Stimulated activated CD8-positive, alpha-beta memory T cell treated with anti-CD3 and anti-CD28 coated beads, Interleukin-15, amount 100 ng/mL, for 1 hour (primary cell): ENCODE data around the gene SPON2.

ENCODE experiments used
- DNase-seq: peaks from one replicate; pipeline ENCODE4 v3.0.0-alpha.2; 2020; ENCODE audit warnings: low read depth

SPON2 gene

DNA sequence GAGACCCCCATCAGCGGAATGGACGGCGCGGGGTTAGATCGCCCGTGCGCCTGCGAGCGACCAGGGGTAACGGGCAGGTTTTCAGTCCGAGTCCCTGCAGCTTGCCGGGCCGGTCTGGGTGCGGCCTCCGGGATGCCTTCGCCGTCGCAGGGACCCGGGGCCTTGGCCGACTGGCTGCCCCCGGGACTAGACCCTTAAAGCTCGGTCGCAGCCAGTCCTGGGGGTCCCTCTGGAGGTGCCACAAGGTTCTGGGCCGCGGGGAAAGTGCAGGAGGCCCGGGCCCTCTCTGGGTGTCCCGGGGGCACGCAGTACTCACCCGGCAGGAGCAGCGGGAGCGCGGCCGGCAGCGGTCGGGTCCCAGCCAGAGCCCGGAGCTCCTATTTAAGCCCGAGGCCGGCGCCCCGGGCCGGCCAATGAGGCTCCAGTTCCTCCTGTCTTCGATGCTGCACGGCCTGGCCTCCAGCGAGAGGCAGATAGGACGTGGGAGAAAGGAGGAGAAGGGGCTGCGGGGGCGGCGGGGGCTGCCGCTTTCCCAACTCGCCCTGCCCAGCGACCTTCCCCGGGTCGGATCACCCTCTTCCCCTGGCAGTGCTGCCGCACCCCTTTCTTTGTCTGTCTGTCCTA, at the start of gene SPON2:
TSS of gene SPON2 (minus strand) at position 356 of the 624 bp plus-strand sequence.
- no peak for DNase-seq

DNA sequence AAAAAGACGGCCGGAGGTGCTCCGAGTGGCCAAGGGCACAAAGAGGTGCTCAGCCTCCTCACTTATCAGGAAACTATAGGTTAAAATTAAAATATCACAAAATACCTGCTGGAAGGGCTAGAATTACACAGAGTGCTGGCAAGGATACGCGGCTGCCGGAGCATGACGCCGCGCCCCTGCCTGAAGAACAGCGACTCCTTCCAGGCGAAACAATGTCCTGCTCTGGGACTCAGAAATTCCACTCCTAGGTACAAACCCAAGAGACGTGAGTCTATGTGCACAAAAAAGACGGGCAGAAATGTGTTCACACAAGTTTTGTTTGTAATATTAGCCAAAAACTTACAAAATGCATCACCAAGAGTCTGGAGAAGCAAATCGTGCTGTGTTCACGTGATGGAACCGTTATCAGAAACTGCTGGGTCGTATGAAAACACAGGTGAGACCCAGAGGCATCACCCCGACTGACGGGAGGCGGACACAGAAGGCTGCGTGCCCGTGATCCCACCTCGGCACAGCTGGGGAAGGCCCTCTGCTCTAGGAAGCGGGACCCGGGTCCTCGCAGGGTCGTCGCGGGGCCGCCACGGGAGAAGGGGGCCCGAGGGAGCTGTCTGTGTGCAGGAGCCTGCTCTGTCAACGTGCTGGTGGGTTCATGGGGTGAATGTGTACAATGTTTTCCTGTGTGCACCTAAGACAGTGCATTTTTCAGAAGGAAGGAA, 48.9 kb upstream of the SPON2 start:
- no peak for DNase-seq

DNA sequence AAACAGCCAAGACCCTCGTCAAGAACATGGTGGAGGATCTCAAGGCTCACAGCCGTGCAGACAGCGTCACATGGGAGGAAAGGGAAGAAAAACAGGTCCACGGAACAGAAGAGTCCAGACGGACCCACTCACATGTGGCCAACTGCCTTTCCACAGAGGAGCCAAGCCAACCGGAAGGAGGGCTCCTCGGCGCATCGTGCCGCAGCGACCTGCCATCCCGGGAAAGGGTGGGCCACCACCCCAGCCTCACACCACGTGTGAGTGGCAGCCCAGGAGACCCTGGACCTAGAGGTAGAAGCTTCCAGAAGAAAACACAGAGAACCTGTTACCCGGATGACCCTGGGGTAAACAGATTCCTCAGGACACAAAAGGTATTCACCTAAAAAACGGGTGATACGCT, 48.2 kb upstream of the SPON2 start:
- no peak for DNase-seq

DNA sequence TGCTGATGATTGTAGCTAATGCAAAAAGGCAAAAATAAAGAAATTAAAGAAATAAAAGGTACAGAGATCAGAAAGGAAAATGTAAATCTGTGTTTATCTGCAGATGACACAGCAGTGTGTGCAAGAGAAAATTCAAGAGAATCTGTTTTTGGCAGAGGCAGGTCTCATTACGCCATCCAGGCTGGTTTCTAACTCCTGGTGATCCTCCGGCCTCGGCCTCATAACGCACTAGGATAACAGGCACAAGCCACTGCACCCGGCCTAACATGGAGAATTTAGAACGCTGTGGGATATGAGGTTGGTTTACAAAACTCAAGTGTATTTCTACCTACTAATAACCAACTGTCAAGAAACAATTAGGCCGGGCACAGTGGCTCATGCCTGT, 47.2 kb upstream of the SPON2 start:
- DNase-seq: no peak

DNA sequence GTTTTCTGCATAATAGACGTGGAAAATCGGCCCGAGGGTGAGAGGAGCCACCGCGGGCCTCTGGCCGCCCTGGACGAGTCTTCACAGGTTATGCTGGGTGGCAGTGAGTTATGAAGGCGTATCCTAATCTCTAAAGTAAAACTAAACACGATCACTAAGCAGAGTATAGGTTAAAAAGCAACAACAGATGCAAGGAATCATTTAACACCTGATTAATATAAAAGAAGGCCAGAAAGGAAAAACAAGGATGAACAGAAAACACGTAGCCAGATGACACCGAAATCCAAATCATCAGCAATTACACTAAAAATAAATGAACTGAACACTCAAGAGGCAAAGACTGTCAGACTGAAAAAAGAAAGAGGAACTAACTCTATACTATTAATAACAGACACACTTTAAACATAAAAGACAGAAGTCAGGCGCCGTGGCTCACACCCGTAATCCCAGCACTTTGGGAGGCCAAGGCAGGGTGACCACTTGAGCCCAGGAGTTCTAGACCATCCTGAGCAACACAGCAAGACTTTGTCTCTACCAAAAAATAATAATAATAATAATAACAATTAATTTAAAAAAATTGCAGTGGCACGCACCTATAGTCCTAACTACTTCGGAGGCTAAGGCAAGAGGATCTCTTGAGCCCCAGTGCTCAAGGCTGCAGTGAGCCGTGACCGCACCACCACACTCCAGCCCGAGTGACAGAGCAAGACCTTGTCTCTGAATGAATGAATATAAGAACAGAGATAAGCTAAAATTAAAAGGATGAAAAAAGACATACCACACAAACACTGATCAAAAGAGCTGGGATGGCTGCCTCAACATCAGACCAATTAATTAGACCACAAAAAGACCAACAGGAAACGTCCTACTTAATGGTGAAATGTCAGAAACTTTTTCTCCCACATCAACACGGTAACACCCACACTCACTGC, 46.5 kb upstream of the SPON2 start:
- DNase-seq: no peak

DNA sequence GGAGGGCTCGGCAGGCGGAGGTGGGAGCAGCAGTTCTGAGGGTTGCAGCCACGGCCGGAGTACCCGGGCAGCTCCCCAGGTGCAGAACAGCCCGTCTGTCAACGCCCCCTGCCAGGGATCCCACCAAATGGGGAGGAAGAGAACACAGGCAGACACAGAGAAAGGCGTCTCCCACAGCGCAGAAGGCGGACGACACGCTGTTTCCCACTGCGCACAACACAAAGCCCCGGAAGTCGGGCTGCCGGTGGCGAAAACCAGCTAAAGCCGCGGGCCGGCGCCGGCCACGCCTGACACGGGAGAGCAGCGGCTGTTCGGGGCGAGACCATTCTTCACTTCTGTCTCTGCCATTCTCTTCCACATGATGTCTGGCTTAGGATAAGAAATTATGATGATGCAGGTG, 45.0 kb upstream of the SPON2 start:
- DNase-seq: no peak

DNA sequence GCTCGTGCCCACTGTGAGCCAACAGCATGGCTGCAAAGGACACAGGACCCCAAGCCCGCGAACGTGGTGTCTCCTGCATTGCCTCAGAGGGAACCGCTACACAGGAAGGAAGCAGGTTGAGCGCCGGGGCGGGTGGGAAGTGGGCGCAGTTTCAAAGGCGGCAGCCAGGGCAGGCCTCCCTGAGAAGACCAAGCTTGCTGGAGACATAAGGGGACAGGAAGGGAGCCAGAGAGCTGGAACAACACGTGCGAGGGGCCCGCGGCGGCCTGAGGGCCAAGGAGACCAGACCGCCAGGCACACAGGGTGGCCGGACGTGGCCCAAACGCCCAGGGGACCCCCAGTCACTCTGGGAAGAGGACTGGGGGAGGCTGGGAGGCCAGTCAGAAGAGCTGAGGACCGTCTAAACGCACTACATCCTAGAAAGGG, 44.5 kb upstream of the SPON2 start:
- DNase-seq: no peak

DNA sequence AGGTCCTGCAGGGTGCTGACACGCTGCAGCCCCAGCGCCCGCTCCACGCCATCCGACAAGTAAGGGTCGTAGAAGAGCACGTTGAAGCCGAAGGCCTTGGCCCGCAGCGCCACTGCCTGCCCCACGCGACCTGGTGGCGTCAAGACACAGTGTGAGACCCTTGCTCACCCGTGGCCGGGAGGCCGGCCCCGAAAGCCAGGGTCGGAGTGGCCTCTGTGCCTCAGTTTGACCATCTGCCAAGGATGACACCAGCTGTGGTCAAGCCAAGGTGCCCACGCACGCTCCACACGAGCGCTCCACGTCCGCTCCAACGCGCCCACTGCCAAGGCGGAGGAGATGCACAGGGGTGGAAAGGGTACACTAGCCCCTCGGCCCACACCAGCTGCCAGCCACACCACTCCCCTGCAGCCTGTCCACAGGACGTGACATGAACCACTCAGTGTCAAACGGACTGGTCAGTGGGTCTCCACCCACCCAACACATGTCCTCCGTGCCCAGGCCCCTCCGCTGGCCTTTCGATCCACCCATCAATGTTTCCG, 43.8 kb upstream of the SPON2 start:
- DNase-seq: no peak

DNA sequence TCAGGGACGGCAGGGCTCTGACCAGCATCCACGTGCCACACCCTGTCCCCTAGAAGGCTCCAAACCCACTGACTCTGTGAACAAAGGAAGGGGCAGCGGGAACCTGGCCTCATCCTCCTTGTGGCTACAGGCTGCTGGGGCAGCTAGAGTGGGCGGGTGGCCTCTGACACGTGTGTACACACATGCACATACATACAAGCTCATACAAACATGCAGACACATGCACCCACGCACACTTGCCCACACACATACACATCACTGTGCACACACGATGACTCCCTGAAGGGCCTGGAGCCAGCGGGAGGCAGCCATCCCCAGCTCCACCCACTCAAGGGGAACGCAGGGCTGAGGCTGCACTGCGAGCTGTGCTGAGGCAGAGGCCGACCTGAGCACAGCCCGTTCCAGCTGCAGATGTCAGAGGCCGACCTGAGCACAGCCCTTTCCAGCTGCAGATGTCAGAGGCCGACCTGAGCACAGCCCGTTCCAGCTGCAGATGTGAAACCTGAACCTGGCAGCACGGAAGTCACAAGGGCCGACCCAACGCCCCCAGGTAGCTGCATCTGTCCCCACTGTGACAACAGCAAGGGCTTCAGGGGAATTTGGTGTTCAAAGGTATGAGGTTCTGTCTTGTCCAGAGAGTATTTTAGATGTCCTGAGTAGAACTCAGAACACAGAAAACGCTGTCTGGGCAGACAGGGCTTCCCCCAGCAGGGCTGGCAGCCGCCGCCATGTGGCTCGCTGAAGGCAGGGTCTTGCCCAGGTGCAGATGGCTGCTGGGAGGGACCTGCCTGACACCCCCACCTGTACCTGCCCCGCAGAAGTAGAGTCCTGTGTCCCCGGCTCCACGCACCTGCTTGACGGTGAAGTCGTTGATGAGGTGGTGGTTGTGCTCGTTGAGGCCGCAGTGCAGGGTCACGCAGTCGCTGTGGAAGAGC, 43.0 kb upstream of the SPON2 start:
- no peak for DNase-seq

DNA sequence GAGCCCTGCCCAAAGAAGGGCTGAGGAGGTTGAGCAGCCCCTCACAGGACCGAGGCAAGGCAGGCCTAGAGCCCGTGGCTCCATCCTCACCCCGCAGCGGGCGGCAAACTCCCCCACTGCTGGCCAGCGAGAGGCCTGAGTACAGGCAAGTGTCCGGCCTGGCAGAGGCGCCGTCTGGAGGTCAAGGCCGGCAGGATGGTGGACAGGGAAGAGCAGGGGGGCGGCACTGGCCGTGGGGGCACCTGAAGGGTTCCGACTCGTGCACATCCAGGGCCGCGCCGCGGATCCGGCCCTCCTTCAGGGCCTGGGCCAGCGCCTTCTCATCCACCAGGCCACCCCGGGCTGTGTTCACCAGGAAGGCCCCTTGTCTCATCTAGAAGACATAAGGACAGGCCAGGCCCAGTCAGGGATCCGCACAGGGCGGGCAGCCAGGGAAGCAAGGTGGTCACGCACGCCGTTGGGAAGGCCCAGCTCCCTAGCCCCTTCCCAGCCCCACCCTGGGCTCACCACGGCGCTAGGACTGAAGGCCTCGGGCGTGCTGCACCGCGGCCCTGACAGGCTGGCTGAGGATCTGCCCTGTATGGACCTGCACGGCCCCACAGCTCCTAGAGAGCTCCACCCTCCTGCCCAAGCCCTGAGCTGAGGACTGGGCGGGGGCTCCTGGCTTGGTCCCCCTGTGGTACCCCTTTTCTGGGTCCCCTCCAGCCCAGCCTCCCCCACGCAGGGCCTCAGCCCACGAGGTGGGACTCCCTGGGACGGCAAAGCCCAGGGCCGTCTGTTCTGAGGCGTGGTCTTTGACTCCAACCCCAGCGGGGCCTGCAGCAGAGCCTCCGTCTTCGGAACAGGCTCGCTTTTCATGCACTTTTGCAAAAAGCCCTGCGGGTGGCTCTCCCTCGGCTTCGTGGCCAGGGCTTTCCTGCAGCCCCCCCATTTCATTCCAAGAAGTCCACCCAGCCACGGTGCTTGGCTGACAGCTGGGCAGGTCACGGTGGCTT, 42.0 kb upstream of the SPON2 start:
- no peak for DNase-seq

DNA sequence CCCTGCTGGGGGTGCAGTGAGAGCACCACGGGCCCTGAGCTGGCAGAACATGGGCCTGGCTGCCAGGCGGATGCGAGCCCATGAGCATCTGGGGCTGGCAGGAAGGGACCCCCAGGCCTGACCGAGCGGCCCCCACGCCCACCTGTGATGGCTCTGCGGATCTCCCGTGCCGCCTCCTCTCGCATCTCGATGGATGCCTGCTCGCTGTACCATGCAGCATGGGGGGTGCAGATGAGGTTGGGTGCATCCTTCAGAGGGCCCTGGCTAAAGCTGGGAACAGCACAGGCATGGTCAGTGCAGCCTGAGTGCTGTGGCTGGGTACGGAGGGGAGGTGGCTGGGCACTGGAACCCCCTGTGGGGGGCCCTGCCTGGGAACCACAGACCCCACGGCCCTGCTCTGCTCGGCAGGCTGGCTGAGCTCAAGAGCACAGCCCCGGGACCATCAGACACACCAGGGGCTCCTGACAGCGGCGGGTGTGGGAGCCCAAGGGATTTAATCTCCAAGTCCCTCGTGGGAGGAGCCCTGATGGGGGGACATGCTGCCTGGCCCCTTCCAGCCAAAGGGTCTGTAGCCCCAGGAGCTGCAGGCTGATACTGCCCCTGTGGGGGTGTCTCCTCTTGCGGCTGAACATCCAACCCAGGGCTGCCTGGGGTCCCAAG, 41.1 kb upstream of the SPON2 start:
- DNase-seq: no peak

DNA sequence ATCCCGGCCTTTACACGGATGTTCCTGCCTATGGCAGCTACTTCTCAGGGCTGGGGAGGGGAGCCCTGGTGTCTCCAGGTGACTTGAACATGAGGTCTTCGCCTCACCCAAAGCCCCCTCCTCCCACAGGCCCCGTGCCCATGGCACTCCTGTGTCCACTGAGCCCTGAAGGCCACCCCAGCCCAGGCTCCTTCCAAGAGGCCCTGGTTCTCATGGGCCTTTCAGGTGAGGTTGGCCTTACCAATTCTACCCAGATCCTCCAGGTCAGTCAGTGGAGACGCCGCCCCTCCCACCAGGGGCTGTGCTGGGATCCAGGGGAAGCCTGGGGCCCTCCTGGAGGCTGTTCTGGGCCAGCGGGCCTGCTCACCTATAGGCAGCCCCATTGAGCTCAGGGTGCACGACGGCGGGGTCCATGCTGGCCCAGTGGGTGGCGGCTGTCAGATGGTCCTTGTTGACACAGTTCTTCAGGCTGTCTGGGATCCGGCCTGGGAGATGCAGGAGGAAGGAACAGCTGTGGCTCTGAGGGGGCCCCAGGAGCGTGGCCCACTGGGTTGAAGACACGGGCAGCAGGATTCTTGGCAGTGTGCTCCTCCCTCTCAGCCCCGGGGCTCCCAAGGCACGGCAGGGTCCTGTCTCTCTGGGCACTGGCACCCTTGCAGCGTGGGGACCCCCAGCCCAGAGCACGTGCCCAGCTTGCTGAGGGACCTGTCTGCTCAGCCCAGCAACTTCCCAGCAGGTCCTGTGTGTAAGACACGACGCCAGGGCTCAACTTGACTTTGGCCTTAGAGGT, 40.4 kb upstream of the SPON2 start:
- DNase-seq: no peak

DNA sequence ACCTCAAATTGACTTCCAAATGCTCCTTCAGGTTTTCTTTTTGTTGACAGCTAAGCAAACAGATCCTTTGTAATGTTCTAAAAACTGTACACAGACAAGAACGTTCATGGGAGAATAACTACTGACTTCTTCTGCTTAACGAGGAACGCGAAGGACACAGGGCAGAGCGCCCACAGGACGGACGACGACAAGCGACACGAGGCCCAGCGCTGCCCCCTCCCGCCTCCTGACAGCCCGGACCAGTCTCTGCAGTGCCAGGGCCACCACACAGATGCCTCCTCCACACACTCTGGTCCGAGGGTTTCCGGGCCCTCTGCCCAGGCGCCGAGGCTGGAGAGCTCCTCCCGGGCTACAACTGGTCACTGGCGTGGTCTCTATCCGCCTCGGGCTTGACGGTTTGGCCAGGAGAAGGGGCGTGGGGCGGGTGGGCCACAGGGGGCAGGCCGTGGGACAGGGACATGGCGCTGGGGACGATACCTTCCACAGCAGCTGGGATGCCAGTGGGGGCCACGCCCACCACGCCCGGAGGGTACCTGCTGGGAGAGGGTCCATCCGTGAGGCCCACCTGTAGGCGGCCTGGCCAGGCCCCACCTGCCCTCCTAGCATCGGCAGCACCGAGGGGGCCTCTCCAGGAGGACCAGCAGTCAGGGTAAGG, 39.6 kb upstream of the SPON2 start:
- no peak for DNase-seq

DNA sequence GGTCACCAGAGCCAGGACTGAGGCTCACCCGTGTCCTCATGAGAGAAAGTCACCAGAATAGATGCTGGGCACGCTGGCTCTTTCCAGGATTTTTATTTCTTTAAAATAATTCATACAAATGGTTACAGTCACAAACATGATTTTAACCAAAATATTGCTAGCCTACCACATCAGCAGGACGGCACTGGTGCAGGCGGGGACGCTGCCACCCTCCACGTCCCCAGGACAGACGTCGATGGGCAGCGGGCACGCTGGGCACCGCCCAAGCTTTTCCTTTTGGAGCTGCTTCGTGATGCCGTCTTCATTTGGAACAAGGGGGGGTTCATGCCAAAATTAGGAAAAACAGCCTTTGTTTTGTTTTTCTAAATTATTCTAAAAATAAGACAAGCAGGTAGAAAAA, 39.0 kb upstream of the SPON2 start:
- DNase-seq: no peak

DNA sequence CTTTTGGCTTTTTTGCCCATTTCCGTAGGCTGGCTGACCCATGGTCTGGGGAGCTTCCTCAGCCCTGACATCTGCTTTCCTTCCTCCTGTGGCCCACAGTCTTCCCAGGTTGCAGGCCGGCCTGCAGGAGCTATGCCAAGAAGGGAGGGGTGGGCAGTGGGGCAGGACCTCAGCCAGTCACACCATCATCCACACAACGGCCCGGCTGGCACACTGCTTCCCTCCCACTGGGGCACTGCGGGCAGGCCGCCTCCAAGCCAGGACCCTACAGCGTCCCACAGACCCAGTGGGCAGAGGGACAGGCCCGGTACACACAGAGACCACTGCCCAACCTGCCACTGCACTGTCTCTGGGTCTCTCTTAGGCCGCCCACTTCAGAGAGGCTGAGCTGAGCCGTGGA, 38.6 kb upstream of the SPON2 start:
- DNase-seq: no peak

DNA sequence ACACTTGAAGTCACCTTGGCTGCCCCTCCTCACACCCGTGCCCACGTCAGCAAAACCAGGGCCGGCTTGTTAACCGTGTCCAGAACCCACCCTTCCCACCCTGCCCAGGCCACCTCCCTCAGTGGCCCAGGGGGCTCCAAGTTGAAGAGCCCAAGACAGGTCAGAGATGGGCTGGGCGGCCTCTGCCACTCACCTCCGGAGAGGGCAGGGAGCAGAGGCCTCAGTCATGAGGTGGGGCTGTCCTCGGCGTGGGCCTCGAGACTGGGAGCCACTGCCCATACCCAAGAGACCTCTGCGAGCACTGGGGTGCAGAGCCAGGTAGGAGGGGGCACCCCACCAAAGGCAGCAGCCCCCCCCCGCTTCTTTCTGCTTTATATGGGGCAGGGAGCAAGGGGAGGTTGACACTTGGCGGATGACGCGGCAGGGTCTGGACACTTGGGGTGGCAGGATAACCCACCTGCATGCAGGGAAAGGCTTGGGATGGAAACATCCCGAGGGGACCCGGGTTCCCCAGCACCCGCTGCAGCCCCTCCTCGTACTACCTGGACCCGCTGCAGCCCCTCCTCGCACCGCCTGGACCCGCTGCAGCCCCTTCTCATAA, 38.0 kb upstream of the SPON2 start:
- no peak for DNase-seq

DNA sequence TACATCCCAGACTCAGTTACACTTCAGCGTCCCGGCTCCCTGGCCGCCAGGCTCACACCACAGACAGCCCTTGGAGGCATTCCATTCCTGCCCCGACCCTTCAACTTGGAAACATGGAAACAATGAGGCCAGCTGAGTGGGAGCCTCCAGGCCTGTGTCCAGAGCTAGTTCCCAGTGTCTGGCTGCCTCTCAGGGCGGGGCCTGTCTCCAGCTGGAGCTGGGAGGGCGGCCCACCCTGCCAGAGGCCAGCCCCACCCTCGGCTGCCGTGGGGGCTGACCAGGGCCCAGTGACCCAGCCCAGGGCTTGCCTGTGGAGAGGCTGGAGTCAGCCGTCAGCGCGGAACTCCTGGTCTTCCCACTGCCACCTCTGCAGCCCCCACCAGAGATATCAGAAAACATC, 37.4 kb upstream of the SPON2 start:
- DNase-seq: no peak
